Liver (tissue), 9 donors: ENCODE data around the gene PEX12. TPM values are rescaled to one million over a fixed set of nuclear protein-coding genes. Genes with fewer than 3 reads are reported as not detected.

Source experiments
- DNase-seq: peaks from one replicate; pipeline ENCODE4 v3.0.0-alpha.2; 2017; ENCODE audit warnings: low spot score
- H3K27ac ChIP-seq, 2 donors: one replicate each; pipeline ENCODE4 v1.7.0; 2013; ENCODE audit warnings: inconsistent platforms in 2 of 2, low read length in 2 of 2, control low read depth in 1 of 2, low read depth in 1 of 2, mild to moderate bottlenecking in 1 of 2
- H3K27me3 ChIP-seq, 4 donors: one replicate each; pipeline versions ENCODE4 v1.6.1 to v1.7.0; 2013; ENCODE audit warnings: low read length in 3 of 4, inconsistent platforms in 1 of 4, mild to moderate bottlenecking in 1 of 4, moderate library complexity in 1 of 4; ENCODE audit not compliant: control insufficient read depth in 4 of 4, insufficient read depth in 4 of 4
- H3K36me3 ChIP-seq, 4 donors: one replicate each; pipeline versions ENCODE4 v1.6.1 to v1.7.0; 2013; ENCODE audit warnings: low read length in 3 of 4, mild to moderate bottlenecking in 3 of 4, low read depth in 1 of 4, moderate library complexity in 1 of 4; ENCODE audit not compliant: control insufficient read depth in 4 of 4, insufficient read depth in 3 of 4
- H3K4me1 ChIP-seq, 4 donors: one replicate each; pipeline versions ENCODE4 v1.6.1 to v1.7.0; 2013; ENCODE audit warnings: low read length in 3 of 4, mild to moderate bottlenecking in 3 of 4, moderate library complexity in 1 of 4; ENCODE audit not compliant: control insufficient read depth in 4 of 4, insufficient read depth in 4 of 4
- H3K4me3 ChIP-seq, 3 donors: one replicate each; pipeline versions ENCODE4 v1.6.1 to v1.7.0; 2013; ENCODE audit warnings: low read length in 3 of 3, control low read depth in 1 of 3, low read depth in 1 of 3, mild to moderate bottlenecking in 1 of 3
- H3K9ac ChIP-seq, 2 donors: one replicate each; pipeline ENCODE4 v1.7.0; 2013; ENCODE audit warnings: low read length in 2 of 2, mild to moderate bottlenecking in 2 of 2, moderate library complexity in 2 of 2, control low read depth in 1 of 2, low read depth in 1 of 2
- H3K9me3 ChIP-seq, 4 donors: one replicate each; pipeline versions ENCODE4 v1.6.1 to v1.7.0; 2013; ENCODE audit warnings: low read length in 3 of 4; ENCODE audit not compliant: control insufficient read depth in 4 of 4
- ATF3 ChIP-seq: IDR thresholded peaks from 2 replicates; pipeline ENCODE4 v1.6.1; 2016; ENCODE audit warnings: antibody characterized with exemption
- EGR1 ChIP-seq, 2 donors: IDR thresholded peaks; 2 replicates each; pipeline ENCODE4 v1.6.1; 2016 to 2018; ENCODE audit warnings: antibody characterized with exemption in 2 of 2, low read depth in 2 of 2
- FOXA1 ChIP-seq: IDR thresholded peaks from 2 replicates; pipeline ENCODE4 v1.6.1; 2016; ENCODE audit warnings: antibody characterized with exemption
- FOXA2 ChIP-seq: IDR thresholded peaks from 2 replicates; pipeline ENCODE4 v1.6.1; 2016; ENCODE audit warnings: antibody characterized with exemption
- GABPA ChIP-seq, 2 donors: IDR thresholded peaks in 1 of 2; conservative IDR thresholded peaks in 1 of 2; 2 replicates each; pipeline ENCODE4 v1.6.1; 2016; ENCODE audit warnings: antibody characterized with exemption in 2 of 2, mild to moderate bottlenecking in 1 of 2, moderate library complexity in 1 of 2
- HNF4A ChIP-seq, 2 donors: conservative IDR thresholded peaks; 2 replicates each; pipeline ENCODE4 v1.6.1; 2016; ENCODE audit warnings: antibody characterized with exemption in 2 of 2, mild to moderate bottlenecking in 2 of 2
- HNF4G ChIP-seq: IDR thresholded peaks from 2 replicates; pipeline ENCODE4 v1.6.1; 2016; ENCODE audit warnings: antibody characterized with exemption
- JUND ChIP-seq, 2 donors: IDR thresholded peaks; 2 replicates each; pipeline ENCODE4 v1.6.1; 2016; ENCODE audit warnings: antibody characterized with exemption in 2 of 2
- MAX ChIP-seq: IDR thresholded peaks from 2 replicates; pipeline ENCODE4 v1.6.1; 2016; ENCODE audit warnings: antibody characterized with exemption
- NR2F2 ChIP-seq: IDR thresholded peaks from 2 replicates; pipeline ENCODE4 v1.6.1; 2016; ENCODE audit warnings: antibody characterized with exemption
- RAD21 ChIP-seq, 2 donors: IDR thresholded peaks; 2 replicates each; pipeline ENCODE4 v1.6.1; 2016; ENCODE audit warnings: antibody characterized with exemption in 2 of 2, mild to moderate bottlenecking in 2 of 2
- RXRA ChIP-seq, 2 donors: IDR thresholded peaks; 2 replicates each; pipeline ENCODE4 v1.6.1; 2017 to 2018; ENCODE audit warnings: antibody characterized with exemption in 2 of 2, mild to moderate bottlenecking in 1 of 2
- SP1 ChIP-seq: IDR thresholded peaks from 2 replicates; pipeline ENCODE4 v1.6.1; 2018; ENCODE audit warnings: antibody characterized with exemption, mild to moderate bottlenecking
- TAF1 ChIP-seq: conservative IDR thresholded peaks from 2 replicates; pipeline ENCODE4 v1.6.1; 2016; ENCODE audit warnings: antibody characterized with exemption, mild to moderate bottlenecking
- YY1 ChIP-seq: IDR thresholded peaks from 2 replicates; pipeline ENCODE4 v1.6.1; 2016; ENCODE audit warnings: antibody characterized with exemption, mild to moderate bottlenecking
- ZBTB33 ChIP-seq: IDR thresholded peaks from 2 replicates; pipeline ENCODE4 v1.6.1; 2016; ENCODE audit warnings: antibody characterized with exemption
- WGBS: extraction: QIAGEN DNeasy Blood & Tissue Kit; methylation state at CpG from one replicate; pipeline ENCODE4 v1.1.7; 2013; 5-methylcytosine and 5-hydroxymethylcytosine counted together
- polyA plus RNA-seq, 2 donors: library from polyadenylated mRNA; stranded (reverse) in 1 of 2; unstranded in 1 of 2; fragments of 200-250 nt in 1 of 2; fragments of >200 nt in 1 of 2; fragmentation: Nextera tagmentation in 1 of 2; extraction: Ambion mirVana in 1 of 2; gene quantifications; one replicate each; pipeline versions ENCODE4 v1.2.1 to v1.2.3, GENCODE V29; 2013 to 2015
- total RNA-seq, 2 donors: library from RNA; depleted of rRNA; stranded (reverse); fragments of >200 nt; gene quantifications; one replicate each; pipeline ENCODE4 v1.2.3, GENCODE V29; 2014
- TF ChIP-seq, protein P1 (sequence below): IDR thresholded peaks from 2 replicates; pipeline ENCODE4 v1.6.1; 2016; ENCODE audit warnings: antibody characterized with exemption, mild to moderate bottlenecking
- TF ChIP-seq, protein P2 (sequence below): fragments of 150-350 bp; IDR thresholded peaks from 2 replicates; pipeline ENCODE4 v1.5.1; 2017; ENCODE audit warnings: improper control_type of control experiment, low read depth, low read length; ENCODE audit not compliant: missing input control
- donor health status: healthy.
- donor health status: healthy.
- donor health status: healthy.
- donor health status: healthy.
- donor health status: healthy.

The PEX12 gene
- total and polyA plus RNA-seq, 4 donors, result 2.0 to 3.6 (median 2.4) TPM

DNA sequence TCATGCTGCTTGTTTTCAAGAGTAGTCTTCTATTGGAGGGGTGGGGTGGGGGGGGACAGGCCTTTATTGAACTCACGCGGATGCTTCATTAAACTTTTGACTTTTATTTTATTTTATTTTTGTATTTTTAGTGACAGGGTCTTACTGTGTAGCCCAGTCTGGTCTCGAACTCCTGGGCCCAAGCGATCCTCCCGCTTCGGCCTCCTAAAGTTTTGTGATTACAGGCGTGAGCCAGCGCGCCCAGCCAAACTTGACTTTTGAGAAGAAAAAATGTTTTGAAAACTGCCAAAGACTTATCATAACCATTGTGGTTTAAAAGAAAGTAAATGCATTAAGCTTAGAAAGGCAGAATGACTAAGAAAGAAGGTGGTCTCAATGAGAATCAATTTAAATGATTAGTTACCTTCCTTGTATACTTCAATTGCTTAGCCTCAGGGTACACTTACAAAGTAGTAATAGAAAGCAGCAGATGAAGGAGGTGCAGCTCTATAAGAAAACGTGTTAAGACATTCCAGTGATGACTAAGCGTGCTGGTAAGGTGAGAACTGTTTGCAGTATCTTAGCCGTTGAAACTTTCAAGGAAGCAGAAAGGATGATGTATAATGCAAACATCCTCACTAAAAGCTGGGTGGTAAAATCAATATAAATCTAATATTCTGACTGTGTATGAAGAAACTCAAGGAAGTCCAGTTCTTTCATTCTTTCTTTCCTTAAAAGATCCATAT, 10.0 kb upstream of the PEX12 start:
- no peaks in the 10 kb centered on the region for H3K36me3 ChIP-seq
- no peak for DNase-seq
- WGBS, result 81% methylated on average over 12 of the region's 12 CpGs
- H3K4me3 ChIP-seq, result peak overlapping the region in 1 of 3 donors; percentile 74
- no peak overlapping the region for H3K9ac ChIP-seq
- H3K27ac ChIP-seq, result no peak overlapping the region
- H3K4me1 ChIP-seq, result peaks cover 1 to 21% (median 10%) of the 10 kb centered on the region in 4 donors
- no peak for TF ChIP-seq FOXA2
- no peak for TF ChIP-seq SP1
- no peak for TF ChIP-seq MAX
- no peak for TF ChIP-seq GABPA (IDR thresholded peaks at IDR 0.05 in 1 of 2, conservative IDR thresholded peaks at IDR 0.05 in 1 of 2)
- no peak for TF ChIP-seq NR2F2
- TF ChIP-seq EGR1 (IDR thresholded peaks at IDR 0.05; ENCODE audit: low read depth in 2 of 2), result no peak
- no peak for TF ChIP-seq HNF4A (conservative IDR thresholded peaks at IDR 0.05)
- TF ChIP-seq FOXA1, result no peak
- TF ChIP-seq HNF4G, result no peak
- no peak for TF ChIP-seq YY1
- TF ChIP-seq RAD21 (IDR thresholded peaks at IDR 0.05), result no peak
- no peak for TF ChIP-seq ATF3
- no peak for TF ChIP-seq RXRA (IDR thresholded peaks at IDR 0.05)
- TF ChIP-seq TAF1, result no peak
- H3K27me3 ChIP-seq, result no peaks in the 10 kb centered on the region
- no peaks in the 10 kb centered on the region for H3K9me3 ChIP-seq

- peaks cover 1 to 21% (median 10%) of the 10 kb centered on the region in 4 donors for H3K4me1 ChIP-seq
- peak; percentile 99 for DNase-seq
- H3K4me3 ChIP-seq, result peak within 1 kb of the TSS; percentile 74 to 97 (median 94)
- no peaks in the 10 kb centered on the region for H3K36me3 ChIP-seq
- WGBS, result under 1% methylated on average over 50 of the region's 50 CpGs
- peak within 1 kb of the TSS; percentile 76 to 88 for H3K9ac ChIP-seq
- no peaks in the 10 kb centered on the region for H3K9me3 ChIP-seq
- TF ChIP-seq, protein P1, sequence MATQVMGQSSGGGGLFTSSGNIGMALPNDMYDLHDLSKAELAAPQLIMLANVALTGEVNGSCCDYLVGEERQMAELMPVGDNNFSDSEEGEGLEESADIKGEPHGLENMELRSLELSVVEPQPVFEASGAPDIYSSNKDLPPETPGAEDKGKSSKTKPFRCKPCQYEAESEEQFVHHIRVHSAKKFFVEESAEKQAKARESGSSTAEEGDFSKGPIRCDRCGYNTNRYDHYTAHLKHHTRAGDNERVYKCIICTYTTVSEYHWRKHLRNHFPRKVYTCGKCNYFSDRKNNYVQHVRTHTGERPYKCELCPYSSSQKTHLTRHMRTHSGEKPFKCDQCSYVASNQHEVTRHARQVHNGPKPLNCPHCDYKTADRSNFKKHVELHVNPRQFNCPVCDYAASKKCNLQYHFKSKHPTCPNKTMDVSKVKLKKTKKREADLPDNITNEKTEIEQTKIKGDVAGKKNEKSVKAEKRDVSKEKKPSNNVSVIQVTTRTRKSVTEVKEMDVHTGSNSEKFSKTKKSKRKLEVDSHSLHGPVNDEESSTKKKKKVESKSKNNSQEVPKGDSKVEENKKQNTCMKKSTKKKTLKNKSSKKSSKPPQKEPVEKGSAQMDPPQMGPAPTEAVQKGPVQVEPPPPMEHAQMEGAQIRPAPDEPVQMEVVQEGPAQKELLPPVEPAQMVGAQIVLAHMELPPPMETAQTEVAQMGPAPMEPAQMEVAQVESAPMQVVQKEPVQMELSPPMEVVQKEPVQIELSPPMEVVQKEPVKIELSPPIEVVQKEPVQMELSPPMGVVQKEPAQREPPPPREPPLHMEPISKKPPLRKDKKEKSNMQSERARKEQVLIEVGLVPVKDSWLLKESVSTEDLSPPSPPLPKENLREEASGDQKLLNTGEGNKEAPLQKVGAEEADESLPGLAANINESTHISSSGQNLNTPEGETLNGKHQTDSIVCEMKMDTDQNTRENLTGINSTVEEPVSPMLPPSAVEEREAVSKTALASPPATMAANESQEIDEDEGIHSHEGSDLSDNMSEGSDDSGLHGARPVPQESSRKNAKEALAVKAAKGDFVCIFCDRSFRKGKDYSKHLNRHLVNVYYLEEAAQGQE, result no peak
- peak; percentile 41 to 90 for TF ChIP-seq GABPA (IDR thresholded peaks at IDR 0.05 in 1 of 2, conservative IDR thresholded peaks at IDR 0.05 in 1 of 2)
- peak; percentile 38 to 63 for TF ChIP-seq RXRA (IDR thresholded peaks at IDR 0.05)
- TF ChIP-seq JUND (IDR thresholded peaks at IDR 0.05), result peak in 1 of 2 donors; percentile 81
- TF ChIP-seq ZBTB33, result no peak
- TF ChIP-seq ATF3, result peak; percentile 80
- no peak for TF ChIP-seq FOXA2
- peak; percentile 43 for TF ChIP-seq MAX
- TF ChIP-seq YY1, result peak; percentile 100
- TF ChIP-seq NR2F2, result peak; percentile 57
- TF ChIP-seq FOXA1, result no peak
- TF ChIP-seq, protein P2, sequence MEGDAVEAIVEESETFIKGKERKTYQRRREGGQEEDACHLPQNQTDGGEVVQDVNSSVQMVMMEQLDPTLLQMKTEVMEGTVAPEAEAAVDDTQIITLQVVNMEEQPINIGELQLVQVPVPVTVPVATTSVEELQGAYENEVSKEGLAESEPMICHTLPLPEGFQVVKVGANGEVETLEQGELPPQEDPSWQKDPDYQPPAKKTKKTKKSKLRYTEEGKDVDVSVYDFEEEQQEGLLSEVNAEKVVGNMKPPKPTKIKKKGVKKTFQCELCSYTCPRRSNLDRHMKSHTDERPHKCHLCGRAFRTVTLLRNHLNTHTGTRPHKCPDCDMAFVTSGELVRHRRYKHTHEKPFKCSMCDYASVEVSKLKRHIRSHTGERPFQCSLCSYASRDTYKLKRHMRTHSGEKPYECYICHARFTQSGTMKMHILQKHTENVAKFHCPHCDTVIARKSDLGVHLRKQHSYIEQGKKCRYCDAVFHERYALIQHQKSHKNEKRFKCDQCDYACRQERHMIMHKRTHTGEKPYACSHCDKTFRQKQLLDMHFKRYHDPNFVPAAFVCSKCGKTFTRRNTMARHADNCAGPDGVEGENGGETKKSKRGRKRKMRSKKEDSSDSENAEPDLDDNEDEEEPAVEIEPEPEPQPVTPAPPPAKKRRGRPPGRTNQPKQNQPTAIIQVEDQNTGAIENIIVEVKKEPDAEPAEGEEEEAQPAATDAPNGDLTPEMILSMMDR, result no peak
- no peak for TF ChIP-seq HNF4A (conservative IDR thresholded peaks at IDR 0.05)
- no peak for TF ChIP-seq HNF4G
- TF ChIP-seq TAF1, result peak; percentile 37
- TF ChIP-seq SP1, result peak; percentile 61
- peak; percentile 55 to 79 for TF ChIP-seq EGR1 (IDR thresholded peaks at IDR 0.05; ENCODE audit: low read depth in 2 of 2)
- peak in 1 of 2 donors; percentile 15 for TF ChIP-seq RAD21 (IDR thresholded peaks at IDR 0.05)
- no peaks in the 10 kb centered on the region for H3K27me3 ChIP-seq
- peak within 1 kb of the TSS; percentile 76 to 81 for H3K27ac ChIP-seq
These were observed 8.9 kb upstream of the PEX12 start, which contains the start of gene AP2B1 for GRCh38 chr17:35587074-35587961. AP2B1 (plus strand) TSS chr17:35587322; CDS start chr17:35594031, 6,709 bp downstream.
